Left renal cortex interstitium (tissue), 4 donors: Measurements from ENCODE around the gene UBASH3B. TPM values are rescaled to one million over a fixed set of nuclear protein-coding genes. Genes with fewer than 3 reads are reported as not detected.

Source experiments
- DNase-seq, 4 donors: peaks; one replicate each; pipeline ENCODE4 v3.0.0-alpha.2; 2013; ENCODE audit warnings: low read depth in 4 of 4, low spot score in 2 of 4, missing footprints in 1 of 4
- polyA plus RNA-seq, 4 donors: library from polyadenylated mRNA; unstranded; fragments of 120-200 nt; gene quantifications; one replicate each; pipeline ENCODE4 v1.2.1, GENCODE V29; 2013; ENCODE audit not compliant: insufficient read length in 4 of 4

Gene UBASH3B
- polyA plus RNA-seq, 4 donors = 6.9 to 8.9 (median 7.3) TPM

- DNase-seq = no peak
Observed at GRCh38 chr11:122705396-122705795, 49.9 kb downstream of the UBASH3B start.

GRCh38 chr11:122706291-122707088 lies 51.0 kb downstream of the UBASH3B start:
- no peak for DNase-seq

GRCh38 chr11:122707111-122707510 lies 51.6 kb downstream of the UBASH3B start:
- no peak for DNase-seq

- no peak for DNase-seq
Observed at GRCh38 chr11:122707901-122708300, 52.4 kb downstream of the UBASH3B start.

- DNase-seq = no peak
Observed at GRCh38 chr11:122709039-122709760, 53.7 kb downstream of the UBASH3B start.

- no peak for DNase-seq
Observed at GRCh38 chr11:122711362-122711761, 55.8 kb downstream of the UBASH3B start.

GRCh38 chr11:122711831-122712381 lies 56.4 kb downstream of the UBASH3B start:
- no peak for DNase-seq

GRCh38 chr11:122714004-122714403 lies 58.5 kb downstream of the UBASH3B start:
- no peak for DNase-seq

GRCh38 chr11:122714484-122714883 lies 59.0 kb downstream of the UBASH3B start:
- DNase-seq = no peak

GRCh38 chr11:122715548-122716440 lies 60.3 kb downstream of the UBASH3B start:
- DNase-seq = no peak

GRCh38 chr11:122717264-122717867 lies 61.8 kb downstream of the UBASH3B start:
- DNase-seq = no peak

- DNase-seq = no peak
Observed at GRCh38 chr11:122720107-122720881, 64.8 kb downstream of the UBASH3B start.

- no peak for DNase-seq
Observed at GRCh38 chr11:122721201-122721963, 65.9 kb downstream of the UBASH3B start.

- no peak for DNase-seq
Observed at GRCh38 chr11:122721964-122722266, 66.4 kb downstream of the UBASH3B start.

- no peak for DNase-seq
Observed at GRCh38 chr11:122723106-122723505, 67.6 kb downstream of the UBASH3B start.

- DNase-seq = no peak
Observed at GRCh38 chr11:122723576-122723975, 68.1 kb downstream of the UBASH3B start.

GRCh38 chr11:122724520-122724919 lies 69.0 kb downstream of the UBASH3B start:
- DNase-seq = no peak

- DNase-seq = no peak
Observed at GRCh38 chr11:122726028-122726427, 70.5 kb downstream of the UBASH3B start.
